Right atrium auricular region (tissue), 2 donors: ENCODE measurements around the gene DOCK9. TPM values are rescaled to one million over a fixed set of nuclear protein-coding genes. Genes with fewer than 3 reads are reported as not detected.

Experiments used
- DNase-seq: peaks from one replicate; pipeline ENCODE4 v3.0.0-alpha.2; 2019; ENCODE audit warnings: low spot score
- H3K27ac ChIP-seq, 2 donors: fragments of 200-600 bp; sonication (generic); 1 replicate in 1 of 2; 2 replicates in 1 of 2; pipeline ENCODE4 v1.5.1; 2016 to 2019
- H3K27me3 ChIP-seq, 2 donors: fragments of 200-600 bp; sonication (generic); one replicate each; pipeline versions ENCODE4 v1.5.1 to v1.6.0; 2017 to 2019
- H3K36me3 ChIP-seq: fragments of 200-600 bp; sonication (generic); one replicate; pipeline ENCODE4 v1.5.1; 2016
- H3K4me1 ChIP-seq, 2 donors: fragments of 200-600 bp; sonication (generic); one replicate each; pipeline versions ENCODE4 v1.5.1 to v1.6.0; 2017 to 2019
- H3K4me3 ChIP-seq, 2 donors: fragments of 200-600 bp; sonication (generic); 1 replicate in 1 of 2; 2 replicates in 1 of 2; pipeline ENCODE4 v1.5.1; 2017 to 2019; ENCODE audit warnings: mild to moderate bottlenecking in 1 of 2, moderate library complexity in 1 of 2
- H3K9me3 ChIP-seq, 2 donors: fragments of 200-600 bp; sonication (generic); one replicate each; pipeline ENCODE4 v1.5.1; 2019
- CTCF ChIP-seq, 2 donors: fragments of 200-600 bp; sonication (generic); IDR thresholded peaks; one replicate each; pipeline ENCODE4 v1.5.1; 2019; ENCODE audit warnings: antibody characterized with exemption in 2 of 2
- total RNA-seq, 2 donors: library from RNA; depleted of rRNA; stranded (reverse); fragments of >200 nt; gene quantifications; one replicate each; pipeline ENCODE4 v1.1.0, GENCODE V29; 2016

Gene DOCK9
- total RNA-seq, 2 donors from 2014 or later = 79.6 to 80.5 TPM

GRCh38 chr13:98955336-98955735 is 22.5 kb downstream of the DOCK9 start:
- peaks cover 0 to 25% of the 10 kb centered on the region in 2 donors for H3K4me1 ChIP-seq
- no peaks in the 10 kb centered on the region for H3K36me3 ChIP-seq
- H3K9me3 ChIP-seq = no peaks in the 10 kb centered on the region
- H3K27me3 ChIP-seq = no peaks in the 10 kb centered on the region
- H3K27ac ChIP-seq = no peak overlapping the region
- no peak for TF ChIP-seq CTCF (IDR thresholded peaks at IDR 0.05)
- H3K4me3 ChIP-seq = no peak overlapping the region
- DNase-seq = no peak

GRCh38 chr13:98954313-98954712 is 23.6 kb downstream of the DOCK9 start:
- no peak overlapping the region for H3K27ac ChIP-seq
- H3K27me3 ChIP-seq = no peaks in the 10 kb centered on the region
- no peak for TF ChIP-seq CTCF (IDR thresholded peaks at IDR 0.05)
- no peak for DNase-seq
- no peak overlapping the region for H3K4me3 ChIP-seq
- H3K36me3 ChIP-seq = no peaks in the 10 kb centered on the region
- H3K9me3 ChIP-seq = no peaks in the 10 kb centered on the region
- H3K4me1 ChIP-seq = peaks cover 0 to 14% of the 10 kb centered on the region in 2 donors

GRCh38 chr13:98951266-98951665 is 26.6 kb downstream of the DOCK9 start:
- TF ChIP-seq CTCF (IDR thresholded peaks at IDR 0.05) = no peak
- DNase-seq = no peak
- Histone ChIP-seq H3K27me3 (no peaks in the 10 kb centered on the region), H3K36me3 (no peaks in the 10 kb centered on the region), H3K4me1 (peaks cover 0 to 8% of the 10 kb centered on the region in 2 donors), H3K4me3 (no peak overlapping the region), H3K27ac (no peak overlapping the region), H3K9me3 (no peaks in the 10 kb centered on the region)

GRCh38 chr13:98950705-98951104 is 27.2 kb downstream of the DOCK9 start:
- Histone ChIP-seq H3K4me3 (no peak overlapping the region), H3K27me3 (no peaks in the 10 kb centered on the region), H3K36me3 (no peaks in the 10 kb centered on the region), H3K9me3 (no peaks in the 10 kb centered on the region), H3K4me1 (peaks cover 0 to 12% of the 10 kb centered on the region in 2 donors), H3K27ac (no peak overlapping the region)
- TF ChIP-seq CTCF (IDR thresholded peaks at IDR 0.05) = no peak
- no peak for DNase-seq

GRCh38 chr13:98947925-98948324 is 29.9 kb downstream of the DOCK9 start:
- H3K4me1 ChIP-seq = peaks cover 0 to 12% of the 10 kb centered on the region in 2 donors

More at GRCh38 chr13:98947925-98948324, 29.9 kb downstream of the DOCK9 start:
- Histone ChIP-seq H3K36me3 (no peaks in the 10 kb centered on the region), H3K27me3 (no peaks in the 10 kb centered on the region), H3K4me3 (no peak overlapping the region), H3K27ac (peak overlapping the region; percentile 7 to 24), H3K9me3 (no peaks in the 10 kb centered on the region)
- TF ChIP-seq CTCF (IDR thresholded peaks at IDR 0.05) = no peak
- DNase-seq = no peak
